ENCODE results near the gene DLG5. TPM values are rescaled to one million over a fixed set of nuclear protein-coding genes. Genes with fewer than 3 reads are reported as not detected.

Gene DLG5
- total and polyA plus RNA-seq, 9 of the 15 experiments (the other 6 are each of a cell fraction or from before 2014, with no cell fraction given): 1.4 to 26.8 (median 11.2) TPM

DNA sequence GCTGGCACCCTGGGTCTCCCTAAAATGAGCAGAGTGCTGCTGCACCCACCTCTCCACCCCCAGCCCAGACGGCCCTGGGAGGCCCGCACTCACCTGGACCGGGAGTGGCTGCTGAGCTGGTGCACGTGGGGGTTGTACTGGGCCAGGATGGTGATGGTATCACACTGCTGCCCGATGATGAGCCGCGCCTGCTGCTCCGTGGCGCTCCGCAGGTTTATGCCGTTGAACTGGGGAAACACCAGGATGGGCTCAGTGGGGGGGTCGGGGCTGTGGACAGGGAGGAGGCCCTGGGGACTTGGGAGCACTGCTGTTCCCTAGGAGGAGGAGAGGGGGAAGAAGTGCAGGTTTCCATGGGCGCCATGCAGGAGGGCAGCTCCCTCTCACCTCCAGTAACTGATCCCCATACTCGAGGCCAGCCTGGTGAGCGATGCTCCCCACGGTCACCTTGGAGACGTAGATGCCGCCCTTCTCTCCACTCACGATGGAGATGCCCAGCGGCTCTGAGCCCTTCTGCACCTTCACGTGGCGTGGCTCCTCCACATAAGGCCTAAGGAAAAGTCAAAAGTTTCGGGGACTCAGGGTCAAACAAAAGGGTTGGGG is 114.6 kb downstream of the DLG5 start:
- ATAC-seq (no peak), DNase-seq (ENCODE audit: extremely low read depth in 1 of 4, low spot score in 3 of 4) (no peak), FAIRE-seq (no peak)
- ChIA-PET CTCF (ENCODE audit: low intra/inter-chr PET ratio) (no interaction called here), POLR2A (interaction anchor here (0.8 to 1.1 kb wide), 2 partner anchors 15 to 120 kb away, joined by 4 read pairs; no protein-coding TSS in a partner anchor)
- in situ Hi-C loops (cut with MboI): no loop called here
- Histone ChIP-seq H3K27me3 (ENCODE audit: control insufficient read depth in 2 of 2, insufficient read depth in 2 of 2, low read length in 2 of 2) (no peaks in the 10 kb centered on the region), H3K79me2 (ENCODE audit: control insufficient read depth, insufficient read depth, low read length) (no peaks in the 10 kb centered on the region), H3K4me1 (replicated peaks in 1 of 2; ENCODE audit: control insufficient read depth in 2 of 2, insufficient read depth in 2 of 2, low read length in 2 of 2) (no peaks in the 10 kb centered on the region), H3K36me3 (ENCODE audit: control insufficient read depth, insufficient read depth, low read length) (peaks cover 78% of the 10 kb centered on the region), H3K4me3 (no peak overlapping the region), H3K27ac (ENCODE audit: extremely low read depth, low read depth, low read length) (no peak overlapping the region), H3K4me2 (ENCODE audit: insufficient read depth, low read length) (no peak overlapping the region), H4K20me1 (replicated peaks; ENCODE audit: control insufficient read depth, insufficient read depth, low read length) (0 out of 2 replicates have a peak, but pooled peaks cover 3% of the 10 kb centered on the region), H2AFZ (ENCODE audit: low read depth, low read length) (no peak overlapping the region), H3K9ac (ENCODE audit: insufficient read depth in 1 of 2, low read depth in 2 of 2, low read length in 2 of 2) (peak overlapping the region in 1 of 2 experiments; percentile 29; a peak in 1 of 4 replicates), H3K9me3 (replicated peaks; ENCODE audit: control insufficient read depth, insufficient read depth, low read depth, low read length) (no peaks in the 10 kb centered on the region), H3K9me1 (ENCODE audit: control insufficient read depth, insufficient read depth, low read length) (no peaks in the 10 kb centered on the region)
- WGBS (ENCODE audit: insufficient coverage, low coverage, missing lambda C conversion rate): 87% methylated on average over 23 of the region's 23 CpGs
- intact Hi-C loops (cut with micrococcal nuclease): no loop called here
- 0 out of 2 replicates have a peak, but pooled peaks have one; percentile 15 for TF ChIP-seq POLR2G (IDR thresholded peaks at IDR 0.05; ENCODE audit: low read depth, low read length)
- TF ChIP-seq, protein P1, sequence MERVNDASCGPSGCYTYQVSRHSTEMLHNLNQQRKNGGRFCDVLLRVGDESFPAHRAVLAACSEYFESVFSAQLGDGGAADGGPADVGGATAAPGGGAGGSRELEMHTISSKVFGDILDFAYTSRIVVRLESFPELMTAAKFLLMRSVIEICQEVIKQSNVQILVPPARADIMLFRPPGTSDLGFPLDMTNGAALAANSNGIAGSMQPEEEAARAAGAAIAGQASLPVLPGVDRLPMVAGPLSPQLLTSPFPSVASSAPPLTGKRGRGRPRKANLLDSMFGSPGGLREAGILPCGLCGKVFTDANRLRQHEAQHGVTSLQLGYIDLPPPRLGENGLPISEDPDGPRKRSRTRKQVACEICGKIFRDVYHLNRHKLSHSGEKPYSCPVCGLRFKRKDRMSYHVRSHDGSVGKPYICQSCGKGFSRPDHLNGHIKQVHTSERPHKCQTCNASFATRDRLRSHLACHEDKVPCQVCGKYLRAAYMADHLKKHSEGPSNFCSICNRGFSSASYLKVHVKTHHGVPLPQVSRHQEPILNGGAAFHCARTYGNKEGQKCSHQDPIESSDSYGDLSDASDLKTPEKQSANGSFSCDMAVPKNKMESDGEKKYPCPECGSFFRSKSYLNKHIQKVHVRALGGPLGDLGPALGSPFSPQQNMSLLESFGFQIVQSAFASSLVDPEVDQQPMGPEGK (CRISPR knock-in tag; IDR thresholded peaks at IDR 0.05; ENCODE audit: borderline replicate concordance): no peak
- no TSS peak for BruUV-seq (replicated peaks)
